ENCODE measurements around the gene PABPC4L.
"Not testable (repeated sequence)": the region's sequence is repeated elsewhere in the genome, so short reads cannot be mapped to it uniquely, and the experiment has no call there.

PABPC4L gene

DNA sequence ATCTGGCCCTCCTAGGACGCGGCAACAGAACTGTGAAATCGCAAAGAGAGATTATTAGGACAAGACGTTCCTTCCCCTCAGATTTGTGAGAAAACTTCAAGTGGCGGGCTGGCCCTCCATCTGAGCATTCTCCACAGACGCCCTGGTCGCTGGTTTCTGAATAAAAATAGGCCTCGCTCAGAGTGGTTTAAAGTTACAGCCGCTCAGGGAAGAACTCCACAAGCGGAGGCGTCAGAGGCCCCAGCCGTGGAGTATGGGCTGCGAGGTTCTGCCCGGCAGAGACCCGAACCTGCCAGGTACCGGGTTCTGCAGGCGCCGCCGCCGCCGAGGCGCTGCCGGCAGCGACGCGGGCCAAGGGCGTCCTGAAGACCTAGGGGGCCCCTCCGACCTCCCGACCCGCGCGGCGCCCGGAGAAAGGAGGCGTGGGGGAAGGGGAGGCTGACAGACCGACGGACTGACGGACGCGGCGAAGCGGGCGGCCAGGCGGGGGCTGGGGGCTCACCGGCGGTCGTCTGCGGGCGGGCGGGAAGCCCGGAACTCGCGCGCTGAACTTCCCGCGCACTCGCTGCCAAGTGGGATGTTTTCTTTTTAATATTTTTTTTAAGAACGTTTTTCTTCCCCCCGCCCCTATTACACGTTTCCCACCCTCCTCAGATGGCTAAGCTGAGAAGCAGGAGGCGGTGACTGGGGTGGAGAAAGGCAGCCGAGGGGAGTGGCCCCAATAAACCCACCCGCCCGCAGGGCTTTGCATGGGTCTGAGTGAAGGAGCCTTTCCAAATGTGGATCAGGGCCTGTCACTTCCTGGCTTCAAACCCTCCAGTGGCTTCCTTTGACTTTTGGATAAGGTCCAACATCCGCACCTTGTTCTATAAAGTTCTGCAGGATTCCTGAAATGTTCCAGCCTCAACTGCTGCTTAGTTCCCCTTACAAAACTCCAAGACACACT, at the start of gene PABPC4L:
TSS of gene PABPC4L (minus strand) at position 574 of the 946 bp plus-strand sequence. CDS start 770 bp downstream, outside the sequence.
- no peak for DNase-seq (ENCODE audit: low read depth)

DNA sequence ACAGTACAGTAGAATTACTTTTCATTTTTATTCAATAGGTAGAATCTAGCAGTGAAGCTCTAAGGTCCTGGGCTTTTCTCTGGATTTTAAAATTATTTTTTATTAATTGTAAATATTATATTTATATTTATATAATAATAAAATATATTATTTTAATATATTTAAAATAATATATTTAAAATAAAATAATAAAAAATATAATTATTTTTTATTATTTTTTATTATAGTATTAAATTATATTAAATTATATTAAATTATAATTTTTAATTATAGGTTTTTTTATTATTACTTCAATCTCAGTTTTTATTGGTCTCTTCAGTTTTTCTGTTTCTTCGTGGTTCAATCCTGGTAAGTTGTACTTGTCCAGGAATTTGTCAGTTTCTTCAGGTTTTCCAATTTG, 49.7 kb upstream of the PABPC4L start:
- no peak for DNase-seq (ENCODE audit: low read depth)

- DNase-seq (ENCODE audit: low read depth): no peak
Measured at GRCh38 chr4:134243742-134244713, 42.4 kb upstream of the PABPC4L start.

GRCh38 chr4:134219043-134219442, 17.5 kb upstream of the PABPC4L start:
- no peak for DNase-seq (ENCODE audit: low read depth)

DNA sequence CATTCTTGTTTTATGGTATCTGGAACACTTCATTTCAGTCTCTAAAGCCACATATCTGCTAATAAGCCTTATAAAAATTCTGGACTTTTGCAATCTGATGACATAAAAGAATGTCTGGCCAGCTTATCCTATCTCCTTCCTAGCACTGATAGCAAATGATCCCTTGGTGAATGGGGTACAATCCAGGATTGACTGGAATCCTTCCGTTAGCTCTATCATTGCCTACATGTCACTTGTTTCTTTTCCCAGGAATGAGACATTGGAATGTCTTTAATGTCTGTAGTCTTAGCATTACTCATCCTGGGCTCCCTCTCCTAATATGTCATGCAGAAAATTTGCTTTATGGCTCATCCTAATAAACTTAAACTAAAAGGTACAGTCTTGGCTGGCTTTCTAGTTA, 14.8 kb upstream of the PABPC4L start:
- DNase-seq (ENCODE audit: low read depth): no peak

GRCh38 chr4:134215620-134216344, 14.2 kb upstream of the PABPC4L start:
- DNase-seq (ENCODE audit: low read depth): no peak

DNA sequence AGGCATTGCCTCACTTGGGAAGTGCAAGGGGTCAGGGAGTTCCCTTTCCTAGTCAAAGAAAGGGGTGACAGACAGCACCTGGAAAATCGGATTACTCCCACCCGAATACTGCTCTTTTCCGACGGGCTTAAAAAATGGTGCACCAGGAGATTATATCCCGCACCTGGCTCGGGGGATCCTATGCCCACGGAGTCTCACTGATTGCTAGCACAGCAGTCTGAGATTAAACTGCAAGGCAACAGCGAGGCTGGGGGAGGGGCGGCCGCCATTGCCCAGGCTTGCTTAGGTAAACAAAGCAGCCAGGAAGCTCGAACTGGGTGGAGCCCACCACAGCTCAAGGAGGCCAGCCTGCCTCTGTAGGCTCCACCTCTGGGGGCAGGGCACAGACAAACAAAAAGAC, 6.4 kb upstream of the PABPC4L start:
- not testable (repeated sequence) for DNase-seq (ENCODE audit: low read depth)

DNA sequence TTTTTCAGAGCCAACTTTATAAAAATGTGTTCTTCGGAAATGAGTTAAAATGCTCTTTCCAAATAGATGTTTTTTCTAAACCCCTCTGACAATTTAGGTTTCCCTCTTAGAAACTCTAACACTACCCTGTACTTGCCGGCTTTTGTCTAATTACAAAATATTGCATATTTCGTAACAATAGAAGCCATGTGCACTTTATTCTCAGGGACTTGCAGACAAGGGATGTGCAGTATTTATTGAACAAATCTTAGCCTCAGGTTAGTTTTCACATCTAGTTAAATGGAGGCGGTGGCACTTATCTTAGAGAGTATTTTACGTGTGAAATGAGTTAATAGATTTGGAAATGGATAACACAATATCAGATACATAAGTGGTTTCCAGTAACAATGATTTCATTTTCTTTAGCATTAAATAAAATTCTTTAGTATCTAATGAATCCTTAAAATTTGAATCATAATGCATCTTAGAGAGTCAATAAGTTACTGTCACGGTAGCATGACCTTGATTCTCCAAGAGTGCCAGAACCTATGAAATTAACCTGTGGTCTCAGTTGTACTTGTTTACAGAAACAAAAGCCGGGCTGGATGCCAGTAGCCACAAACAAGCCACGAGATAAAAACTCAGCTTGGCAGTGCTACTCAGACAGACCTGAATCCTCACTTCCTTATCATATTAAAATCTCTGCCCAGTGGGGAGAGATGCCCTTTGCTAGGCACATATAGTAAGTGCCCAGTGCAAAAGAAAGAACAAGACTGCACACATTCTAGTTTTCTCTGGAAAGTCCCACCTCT, 772 bp upstream of the PABPC4L start:
- DNase-seq (ENCODE audit: low read depth): no peak

- no peak for DNase-seq (ENCODE audit: low read depth)
Measured at GRCh38 chr4:134200811-134201215, 776 bp downstream of the PABPC4L start.

DNA sequence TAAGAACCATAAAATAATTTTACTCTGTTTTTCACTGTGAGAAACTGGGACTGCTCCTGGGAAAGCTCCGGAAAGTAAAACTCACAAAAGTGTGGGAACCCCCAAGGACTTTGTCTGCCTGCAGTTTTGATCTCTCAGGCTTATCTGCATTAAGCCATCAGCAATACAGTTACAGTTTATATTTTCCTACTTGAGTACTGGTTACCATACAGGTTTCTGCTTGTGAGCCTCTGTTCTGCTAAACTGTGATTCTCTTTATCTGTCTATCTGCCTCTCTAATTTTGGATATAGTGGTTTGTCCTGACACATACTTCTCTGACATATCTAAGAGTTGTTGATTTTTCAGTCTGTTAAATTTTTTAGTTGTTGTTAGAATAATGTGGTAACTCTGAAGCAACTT, 11.6 kb downstream of the PABPC4L start:
- no peak for DNase-seq (ENCODE audit: low read depth)

DNA sequence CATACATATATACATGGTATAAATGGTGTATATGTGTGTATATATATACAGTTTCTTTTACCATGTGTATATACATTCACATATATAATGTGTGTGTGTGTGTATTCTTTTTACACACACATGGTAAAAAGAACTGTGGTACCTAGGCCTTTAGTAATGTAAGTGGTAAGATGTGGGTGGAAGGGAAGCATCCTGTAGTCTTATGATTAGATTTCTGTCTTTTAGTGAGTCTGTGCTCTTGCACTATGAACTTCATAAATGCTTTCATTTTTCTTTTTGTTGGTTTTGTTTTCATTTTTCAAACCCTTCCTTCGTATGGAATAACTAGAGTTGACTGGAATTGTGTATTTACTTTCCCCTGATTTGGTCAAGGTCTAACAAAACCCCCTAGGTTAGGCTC, 12.1 kb downstream of the PABPC4L start:
- no peak for DNase-seq (ENCODE audit: low read depth)

DNA sequence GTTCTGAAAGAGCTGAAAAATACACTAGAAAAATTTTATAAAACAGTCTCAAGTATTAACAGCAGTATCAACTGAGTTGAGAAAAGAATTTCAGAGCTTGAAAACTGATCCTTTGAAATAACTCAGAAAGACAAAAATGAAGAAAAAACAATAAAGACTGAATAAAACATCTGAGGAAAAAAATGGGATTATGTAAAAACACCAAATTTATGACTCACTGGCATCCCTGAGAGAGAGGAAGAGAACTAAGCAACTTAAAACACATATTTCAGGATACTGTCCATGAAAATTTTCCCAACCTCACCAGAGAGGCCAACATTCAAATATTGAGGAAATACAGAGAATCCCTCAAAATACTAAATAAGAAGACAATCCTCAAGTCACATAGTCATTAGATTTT, 22.9 kb downstream of the PABPC4L start:
- DNase-seq (ENCODE audit: low read depth): no peak

GRCh38 chr4:134174271-134174670, 27.3 kb downstream of the PABPC4L start:
- no peak for DNase-seq (ENCODE audit: low read depth)

DNA sequence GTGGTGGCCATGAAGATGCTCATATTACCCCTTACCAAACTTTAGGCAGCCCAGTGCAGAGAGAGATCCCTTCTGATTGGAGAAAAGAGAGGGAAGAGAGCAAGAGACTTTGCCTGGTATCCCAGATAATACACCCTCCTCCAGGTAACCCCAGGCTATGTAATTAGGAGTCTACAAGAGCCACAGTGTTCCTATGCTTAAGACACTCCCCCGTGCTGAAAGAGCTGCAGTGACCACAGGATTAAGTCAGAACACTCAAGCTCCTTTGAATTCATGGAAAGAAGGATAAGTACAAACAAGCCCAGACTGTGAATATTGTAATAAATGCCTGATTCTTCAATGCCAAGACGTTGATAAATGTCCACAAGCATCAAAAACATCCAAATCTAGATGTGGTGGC, 41.4 kb downstream of the PABPC4L start:
- no peak for DNase-seq (ENCODE audit: low read depth)

DNA sequence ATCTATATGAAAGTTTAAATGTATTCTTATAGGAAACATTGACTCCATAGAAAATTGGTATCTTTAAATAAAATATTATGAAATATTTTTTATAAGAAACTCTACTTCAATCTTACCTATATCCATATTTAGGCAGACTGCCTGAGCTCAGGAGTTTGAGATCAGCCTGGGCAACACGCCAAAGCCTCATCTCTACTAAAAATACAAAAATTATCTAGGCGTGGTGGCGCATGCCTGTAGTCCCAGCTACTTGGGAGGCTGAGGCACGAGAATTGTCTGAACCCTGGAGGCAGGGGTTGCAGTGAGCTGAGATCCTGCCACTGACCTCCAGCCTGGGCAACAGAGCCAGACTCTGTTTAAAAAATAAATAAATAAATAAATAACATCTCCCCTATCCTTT, 47.5 kb downstream of the PABPC4L start:
- DNase-seq (ENCODE audit: low read depth): no peak

DNA sequence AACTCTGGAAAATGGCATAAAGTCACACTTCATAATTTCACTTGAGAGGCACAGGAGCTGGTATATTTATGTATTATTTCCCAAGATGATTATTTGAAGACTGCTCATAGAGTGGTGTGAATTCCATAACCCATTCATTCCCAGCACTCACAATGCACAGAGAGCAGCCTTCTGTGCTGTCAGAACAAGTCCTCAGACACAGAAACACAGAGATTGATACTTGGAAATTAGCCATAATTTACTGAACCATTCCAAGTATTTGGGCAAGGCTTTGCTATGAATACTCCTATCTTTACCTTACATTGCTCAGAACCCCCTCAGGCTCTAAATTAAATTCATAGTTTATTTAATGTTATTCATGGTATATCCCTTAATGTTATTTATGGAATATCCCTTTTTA, 53.6 kb downstream of the PABPC4L start:
- DNase-seq (ENCODE audit: low read depth): no peak
